Measurements from ENCODE around the gene ATP10A. TPM values are rescaled to one million over a fixed set of nuclear protein-coding genes. Genes with fewer than 3 reads are reported as not detected.

The ATP10A gene
- total and polyA plus RNA-seq, 8 donors = 0.04 to 1.2 (median 0.41) TPM

- no peaks in the 10 kb centered on the region for H3K4me1 ChIP-seq
- 69 to 76% methylated on average over 18 of the region's 18 CpGs for WGBS, 2 donors
- ATAC-seq (no peak), DNase-seq (no peak), FAIRE-seq (no peak)
- intact Hi-C loops (cut with DNase I) = no loop called here
- H3K36me3 ChIP-seq = no peaks in the 10 kb centered on the region
- H3K27me3 ChIP-seq = no peaks in the 10 kb centered on the region
- no peak overlapping the region for H3K27ac ChIP-seq
- H3K4me3 ChIP-seq = no peak overlapping the region
- H3K9me3 ChIP-seq = no peaks in the 10 kb centered on the region
- no peak for TF ChIP-seq CTCF (IDR thresholded peaks at IDR 0.05)
Observed at GRCh38 chr15:25727867-25728600, 135.1 kb downstream of the ATP10A start.

- DNase-seq = no peak
- intact Hi-C loops (cut with DNase I) = no loop called here
- WGBS, 2 donors = 78 to 83% methylated on average over 15 of the region's 15 CpGs
Observed at GRCh38 chr15:25727116-25727515, 136.0 kb downstream of the ATP10A start.

GRCh38 chr15:25725758-25726157, 137.4 kb downstream of the ATP10A start:
- 73 to 84% methylated on average over 14 of the region's 14 CpGs for WGBS, 2 donors
- ATAC-seq (no peak), DNase-seq (no peak), FAIRE-seq (no peak)
- no peak for TF ChIP-seq CTCF (IDR thresholded peaks at IDR 0.05)
- Histone ChIP-seq H3K4me3 (no peak overlapping the region), H3K9me3 (no peaks in the 10 kb centered on the region), H3K27me3 (no peaks in the 10 kb centered on the region), H3K27ac (no peak overlapping the region), H3K4me1 (no peaks in the 10 kb centered on the region), H3K36me3 (no peaks in the 10 kb centered on the region)
- intact Hi-C loops (cut with DNase I) = no loop called here

More at GRCh38 chr15:25727116-25727515, 136.0 kb downstream of the ATP10A start:
- H3K36me3 ChIP-seq = no peaks in the 10 kb centered on the region
- no peaks in the 10 kb centered on the region for H3K27me3 ChIP-seq
- ATAC-seq (no peak), FAIRE-seq (no peak)
- no peak overlapping the region for H3K4me3 ChIP-seq
- H3K4me1 ChIP-seq = no peaks in the 10 kb centered on the region
- H3K9me3 ChIP-seq = no peaks in the 10 kb centered on the region
- TF ChIP-seq CTCF (IDR thresholded peaks at IDR 0.05) = no peak
- H3K27ac ChIP-seq = no peak overlapping the region

- Histone ChIP-seq H3K9me3 (no peaks in the 10 kb centered on the region), H3K27me3 (no peaks in the 10 kb centered on the region), H3K4me1 (no peaks in the 10 kb centered on the region), H3K27ac (no peak overlapping the region), H3K36me3 (no peaks in the 10 kb centered on the region), H3K4me3 (no peak overlapping the region)
- FAIRE-seq = no peak
- WGBS, 2 donors = 65 to 76% methylated on average over 7 of the region's 7 CpGs
- no peak for DNase-seq
- ATAC-seq = no peak
- intact Hi-C loops (cut with DNase I) = no loop called here
- TF ChIP-seq CTCF (IDR thresholded peaks at IDR 0.05) = no peak
Observed at GRCh38 chr15:25724899-25725298, 138.2 kb downstream of the ATP10A start.

- ATAC-seq (no peak), DNase-seq (no peak), FAIRE-seq (no peak)
- no peaks in the 10 kb centered on the region for H3K36me3 ChIP-seq
- WGBS, 2 donors = 53 to 64% methylated on average over 8 of the region's 8 CpGs
- no peak overlapping the region for H3K27ac ChIP-seq
- no peaks in the 10 kb centered on the region for H3K4me1 ChIP-seq
- no peak for TF ChIP-seq CTCF (IDR thresholded peaks at IDR 0.05)
- H3K9me3 ChIP-seq = no peaks in the 10 kb centered on the region
- H3K27me3 ChIP-seq = no peaks in the 10 kb centered on the region
- no peak overlapping the region for H3K4me3 ChIP-seq
- intact Hi-C loops (cut with DNase I) = no loop called here
Observed at GRCh38 chr15:25721605-25721955, 141.5 kb downstream of the ATP10A start.
